ENCODE measurements around the gene IYD.

GRCh38 chr6:150395388-150396009 is 26.7 kb downstream of the IYD start:
- TF ChIP-seq CTCF (IDR thresholded peaks at IDR 0.05 in 8 of 11, conservative IDR thresholded peaks at IDR 0.05 in 3 of 11) (peak in 10 of 11 experiments; percentile 47 to 77 (median 70)), POLR2A (IDR thresholded peaks at IDR 0.05) (no peak)
